A673 (cell line): Measurements from ENCODE around the gene KLHL10.

ENCODE experiments used
- EZH2 ChIP-seq: fragments of 200-600 bp; sonication (generic); IDR thresholded peaks from 2 replicates; pipeline ENCODE4 v1.6.1; 2017; ENCODE audit warnings: borderline replicate concordance, low read depth, mild to moderate bottlenecking, mixed read lengths, antibody characterized with exemption, low read length; ENCODE audit not compliant: poor library complexity, severe bottlenecking
- TF ChIP-seq, protein P1 (sequence below): fragments of 300-800, 200-600 bp; sonication (generic); conservative IDR thresholded peaks from 2 replicates; pipeline ENCODE4 v1.5.1; 2017; ENCODE audit warnings: low read depth, mild to moderate bottlenecking, antibody characterized with exemption, low read length, moderate library complexity, mixed read lengths

DNA sequence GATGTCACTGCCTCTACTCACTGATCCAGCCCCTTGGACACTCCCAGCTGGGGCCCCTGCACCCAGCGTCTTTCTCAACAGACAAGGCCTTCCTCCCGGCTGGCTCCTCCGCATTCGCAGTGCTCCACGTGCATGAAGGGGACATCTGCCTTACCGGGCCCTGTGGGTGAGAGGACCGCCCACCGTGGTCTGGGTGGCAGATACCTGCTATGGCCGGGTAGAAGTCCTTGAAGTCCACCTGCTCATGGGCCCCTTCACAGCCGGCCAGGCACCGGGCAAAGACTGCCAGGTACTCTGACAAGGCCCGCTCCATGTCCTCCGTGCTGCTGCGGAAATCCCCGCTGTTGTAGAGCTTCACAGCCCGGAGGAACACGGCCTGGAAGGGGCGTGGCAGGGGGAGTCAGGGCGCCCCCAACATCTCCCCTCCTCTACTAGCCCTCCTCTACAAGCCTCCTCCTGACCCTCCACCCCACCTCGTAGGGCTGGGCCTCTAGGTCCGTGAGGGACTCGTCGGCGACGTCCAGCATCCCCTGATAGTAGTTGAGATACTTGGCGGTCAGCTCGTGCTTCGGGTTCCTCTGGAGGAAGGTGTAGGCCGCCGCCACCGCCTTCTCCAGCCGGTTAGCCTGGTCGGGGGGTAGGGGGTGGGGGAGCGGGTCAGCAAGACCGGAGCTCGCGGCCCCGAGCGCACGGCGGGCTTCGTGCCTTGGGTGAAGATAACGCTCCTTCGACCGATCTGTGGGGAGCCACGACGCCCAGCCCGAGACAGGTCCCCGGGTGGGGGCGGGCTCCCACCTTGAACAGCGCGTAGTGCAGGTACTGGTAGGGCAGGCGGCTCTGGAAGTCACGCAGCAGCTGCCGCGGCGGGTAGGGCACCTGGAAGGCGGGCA lies 26.7 kb upstream of the KLHL10 start:
- TF ChIP-seq EZH2 = no peak
- TF ChIP-seq, protein P1, sequence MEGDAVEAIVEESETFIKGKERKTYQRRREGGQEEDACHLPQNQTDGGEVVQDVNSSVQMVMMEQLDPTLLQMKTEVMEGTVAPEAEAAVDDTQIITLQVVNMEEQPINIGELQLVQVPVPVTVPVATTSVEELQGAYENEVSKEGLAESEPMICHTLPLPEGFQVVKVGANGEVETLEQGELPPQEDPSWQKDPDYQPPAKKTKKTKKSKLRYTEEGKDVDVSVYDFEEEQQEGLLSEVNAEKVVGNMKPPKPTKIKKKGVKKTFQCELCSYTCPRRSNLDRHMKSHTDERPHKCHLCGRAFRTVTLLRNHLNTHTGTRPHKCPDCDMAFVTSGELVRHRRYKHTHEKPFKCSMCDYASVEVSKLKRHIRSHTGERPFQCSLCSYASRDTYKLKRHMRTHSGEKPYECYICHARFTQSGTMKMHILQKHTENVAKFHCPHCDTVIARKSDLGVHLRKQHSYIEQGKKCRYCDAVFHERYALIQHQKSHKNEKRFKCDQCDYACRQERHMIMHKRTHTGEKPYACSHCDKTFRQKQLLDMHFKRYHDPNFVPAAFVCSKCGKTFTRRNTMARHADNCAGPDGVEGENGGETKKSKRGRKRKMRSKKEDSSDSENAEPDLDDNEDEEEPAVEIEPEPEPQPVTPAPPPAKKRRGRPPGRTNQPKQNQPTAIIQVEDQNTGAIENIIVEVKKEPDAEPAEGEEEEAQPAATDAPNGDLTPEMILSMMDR = no peak
